ENCODE measurements around the gene EYS. TPM values are rescaled to one million over a fixed set of nuclear protein-coding genes. Genes with fewer than 3 reads are reported as not detected.

The EYS gene
- polyA plus RNA-seq, 2 of the 4 experiments (the other 2 are of a cell fraction) = 0.03 to 0.06 TPM

DNA sequence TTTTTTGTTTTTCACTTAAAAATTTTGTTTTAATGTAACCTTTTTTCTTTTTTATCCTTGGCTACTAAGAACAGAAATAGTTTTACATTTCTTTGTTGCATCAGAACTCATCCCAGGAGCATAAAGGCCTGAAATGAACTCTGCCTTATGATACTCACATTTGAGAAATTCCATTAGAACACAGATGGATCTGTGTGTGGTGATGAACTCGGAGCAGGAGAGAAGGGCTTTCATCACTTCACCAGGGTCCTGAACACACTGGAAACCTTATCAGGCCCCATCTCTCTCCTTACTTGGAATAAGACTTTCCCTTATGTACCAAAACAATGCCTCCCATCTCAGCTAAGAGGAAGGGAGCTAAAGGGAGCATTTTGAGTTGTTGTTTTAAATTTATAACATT, 1932.1 kb downstream of the EYS start:
- ATAC-seq = no peak
- H3K4me3 ChIP-seq = no peak overlapping the region
- H3K4me1 ChIP-seq = no peaks in the 10 kb centered on the region
- H3K27ac ChIP-seq = no peak overlapping the region
- FAIRE-seq = no peak
- H3K4me2 ChIP-seq = no peak overlapping the region
- no peak for TF ChIP-seq NFE2L2 (conservative IDR thresholded peaks at IDR 0.05; ENCODE audit: low read length)
- no peak for TF ChIP-seq POLR2AphosphoS2 (conservative IDR thresholded peaks at IDR 0.05; ENCODE audit: low read length)
- TF ChIP-seq ZNF302 (CRISPR knock-in tag; IDR thresholded peaks at IDR 0.05) = no peak
- TF ChIP-seq, protein P1, sequence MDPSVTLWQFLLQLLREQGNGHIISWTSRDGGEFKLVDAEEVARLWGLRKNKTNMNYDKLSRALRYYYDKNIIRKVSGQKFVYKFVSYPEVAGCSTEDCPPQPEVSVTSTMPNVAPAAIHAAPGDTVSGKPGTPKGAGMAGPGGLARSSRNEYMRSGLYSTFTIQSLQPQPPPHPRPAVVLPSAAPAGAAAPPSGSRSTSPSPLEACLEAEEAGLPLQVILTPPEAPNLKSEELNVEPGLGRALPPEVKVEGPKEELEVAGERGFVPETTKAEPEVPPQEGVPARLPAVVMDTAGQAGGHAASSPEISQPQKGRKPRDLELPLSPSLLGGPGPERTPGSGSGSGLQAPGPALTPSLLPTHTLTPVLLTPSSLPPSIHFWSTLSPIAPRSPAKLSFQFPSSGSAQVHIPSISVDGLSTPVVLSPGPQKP (IDR thresholded peaks at IDR 0.05; ENCODE audit: low read depth, low read length) = no peak
- no peak for TF ChIP-seq NR3C1 (IDR thresholded peaks at IDR 0.05)
- TF ChIP-seq, protein P2, sequence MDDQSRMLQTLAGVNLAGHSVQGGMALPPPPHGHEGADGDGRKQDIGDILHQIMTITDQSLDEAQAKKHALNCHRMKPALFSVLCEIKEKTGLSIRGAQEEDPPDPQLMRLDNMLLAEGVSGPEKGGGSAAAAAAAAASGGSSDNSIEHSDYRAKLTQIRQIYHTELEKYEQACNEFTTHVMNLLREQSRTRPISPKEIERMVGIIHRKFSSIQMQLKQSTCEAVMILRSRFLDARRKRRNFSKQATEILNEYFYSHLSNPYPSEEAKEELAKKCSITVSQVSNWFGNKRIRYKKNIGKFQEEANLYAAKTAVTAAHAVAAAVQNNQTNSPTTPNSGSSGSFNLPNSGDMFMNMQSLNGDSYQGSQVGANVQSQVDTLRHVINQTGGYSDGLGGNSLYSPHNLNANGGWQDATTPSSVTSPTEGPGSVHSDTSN (IDR thresholded peaks at IDR 0.05) = no peak
- TF ChIP-seq, protein P3, sequence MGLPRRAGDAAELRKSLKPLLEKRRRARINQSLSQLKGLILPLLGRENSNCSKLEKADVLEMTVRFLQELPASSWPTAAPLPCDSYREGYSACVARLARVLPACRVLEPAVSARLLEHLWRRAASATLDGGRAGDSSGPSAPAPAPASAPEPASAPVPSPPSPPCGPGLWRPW (IDR thresholded peaks at IDR 0.05) = no peak
- TF ChIP-seq, protein P4, sequence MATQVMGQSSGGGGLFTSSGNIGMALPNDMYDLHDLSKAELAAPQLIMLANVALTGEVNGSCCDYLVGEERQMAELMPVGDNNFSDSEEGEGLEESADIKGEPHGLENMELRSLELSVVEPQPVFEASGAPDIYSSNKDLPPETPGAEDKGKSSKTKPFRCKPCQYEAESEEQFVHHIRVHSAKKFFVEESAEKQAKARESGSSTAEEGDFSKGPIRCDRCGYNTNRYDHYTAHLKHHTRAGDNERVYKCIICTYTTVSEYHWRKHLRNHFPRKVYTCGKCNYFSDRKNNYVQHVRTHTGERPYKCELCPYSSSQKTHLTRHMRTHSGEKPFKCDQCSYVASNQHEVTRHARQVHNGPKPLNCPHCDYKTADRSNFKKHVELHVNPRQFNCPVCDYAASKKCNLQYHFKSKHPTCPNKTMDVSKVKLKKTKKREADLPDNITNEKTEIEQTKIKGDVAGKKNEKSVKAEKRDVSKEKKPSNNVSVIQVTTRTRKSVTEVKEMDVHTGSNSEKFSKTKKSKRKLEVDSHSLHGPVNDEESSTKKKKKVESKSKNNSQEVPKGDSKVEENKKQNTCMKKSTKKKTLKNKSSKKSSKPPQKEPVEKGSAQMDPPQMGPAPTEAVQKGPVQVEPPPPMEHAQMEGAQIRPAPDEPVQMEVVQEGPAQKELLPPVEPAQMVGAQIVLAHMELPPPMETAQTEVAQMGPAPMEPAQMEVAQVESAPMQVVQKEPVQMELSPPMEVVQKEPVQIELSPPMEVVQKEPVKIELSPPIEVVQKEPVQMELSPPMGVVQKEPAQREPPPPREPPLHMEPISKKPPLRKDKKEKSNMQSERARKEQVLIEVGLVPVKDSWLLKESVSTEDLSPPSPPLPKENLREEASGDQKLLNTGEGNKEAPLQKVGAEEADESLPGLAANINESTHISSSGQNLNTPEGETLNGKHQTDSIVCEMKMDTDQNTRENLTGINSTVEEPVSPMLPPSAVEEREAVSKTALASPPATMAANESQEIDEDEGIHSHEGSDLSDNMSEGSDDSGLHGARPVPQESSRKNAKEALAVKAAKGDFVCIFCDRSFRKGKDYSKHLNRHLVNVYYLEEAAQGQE (IDR thresholded peaks at IDR 0.05) = no peak
- TF ChIP-seq ZC3H11A (IDR thresholded peaks at IDR 0.05) = no peak
- no peak for TF ChIP-seq HEYL (CRISPR knock-in tag; IDR thresholded peaks at IDR 0.05)
- no peak for TF ChIP-seq GATA3 (IDR thresholded peaks at IDR 0.05; ENCODE audit: borderline replicate concordance)
- no peak for TF ChIP-seq RFX5 (IDR thresholded peaks at IDR 0.05)
- TF ChIP-seq, protein P5, sequence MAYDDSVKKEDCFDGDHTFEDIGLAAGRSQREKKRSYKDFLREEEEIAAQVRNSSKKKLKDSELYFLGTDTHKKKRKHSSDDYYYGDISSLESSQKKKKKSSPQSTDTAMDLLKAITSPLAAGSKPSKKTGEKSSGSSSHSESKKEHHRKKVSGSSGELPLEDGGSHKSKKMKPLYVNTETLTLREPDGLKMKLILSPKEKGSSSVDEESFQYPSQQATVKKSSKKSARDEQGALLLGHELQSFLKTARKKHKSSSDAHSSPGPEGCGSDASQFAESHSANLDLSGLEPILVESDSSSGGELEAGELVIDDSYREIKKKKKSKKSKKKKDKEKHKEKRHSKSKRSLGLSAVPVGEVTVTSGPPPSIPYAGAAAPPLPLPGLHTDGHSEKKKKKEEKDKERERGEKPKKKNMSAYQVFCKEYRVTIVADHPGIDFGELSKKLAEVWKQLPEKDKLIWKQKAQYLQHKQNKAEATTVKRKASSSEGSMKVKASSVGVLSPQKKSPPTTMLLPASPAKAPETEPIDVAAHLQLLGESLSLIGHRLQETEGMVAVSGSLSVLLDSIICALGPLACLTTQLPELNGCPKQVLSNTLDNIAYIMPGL (CRISPR knock-in tag; IDR thresholded peaks at IDR 0.05; ENCODE audit: borderline replicate concordance) = no peak
- no peaks in the 10 kb centered on the region for H3K9me3 ChIP-seq
- DNase-seq (ENCODE audit: low read depth in 1 of 2, low spot score in 1 of 2) = no peak
- WGBS (ENCODE audit: missing lambda C conversion rate) = 78% methylated on average over 1 of the region's 1 CpG
- CTCF ChIA-PET = no interaction called here
- POLR2A ChIA-PET = no interaction called here

DNA sequence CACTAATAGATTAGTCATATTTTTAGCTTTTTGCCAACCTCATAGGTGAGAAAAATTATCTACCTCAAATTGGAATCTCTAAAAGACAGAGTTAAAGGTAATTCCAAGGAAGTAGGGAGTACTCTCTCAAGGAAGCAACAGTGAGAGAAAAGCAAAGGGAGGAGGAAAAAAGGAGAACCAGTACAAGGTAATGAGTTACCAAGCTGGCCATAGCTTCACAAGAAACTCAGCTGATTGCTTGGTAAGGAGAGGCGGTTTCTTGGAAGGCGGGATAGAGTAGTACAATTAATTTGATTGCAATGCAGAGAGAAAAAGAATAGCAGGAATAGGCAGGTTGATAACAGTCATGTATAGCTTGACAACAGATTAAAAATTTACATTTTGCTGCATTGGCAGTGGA, 1933.8 kb downstream of the EYS start:
- POLR2A ChIA-PET = no interaction called here
- CTCF ChIA-PET = no interaction called here
- no peaks in the 10 kb centered on the region for H3K9me3 ChIP-seq
- 94% methylated on average over 2 of the region's 2 CpGs for WGBS (ENCODE audit: missing lambda C conversion rate)
- no peak overlapping the region for H3K27ac ChIP-seq
- FAIRE-seq (no peak), DNase-seq (ENCODE audit: low read depth in 1 of 2, low spot score in 1 of 2) (no peak), ATAC-seq (no peak)
- H3K4me3 ChIP-seq = no peak overlapping the region
- no peak for TF ChIP-seq ZC3H11A (IDR thresholded peaks at IDR 0.05)
- no peak for TF ChIP-seq MYC (IDR thresholded peaks at IDR 0.05; ENCODE audit: borderline replicate concordance, low read length)
- TF ChIP-seq RCOR1 (IDR thresholded peaks at IDR 0.05; ENCODE audit: low read depth, low read length) = no peak
- TF ChIP-seq, protein P1 (IDR thresholded peaks at IDR 0.05; ENCODE audit: low read depth, low read length) = no peak
- no peak for TF ChIP-seq TFCP2L1 (CRISPR knock-in tag; IDR thresholded peaks at IDR 0.05)
- TF ChIP-seq GATA3 (IDR thresholded peaks at IDR 0.05; ENCODE audit: borderline replicate concordance) = no peak
- TF ChIP-seq, protein P6, sequence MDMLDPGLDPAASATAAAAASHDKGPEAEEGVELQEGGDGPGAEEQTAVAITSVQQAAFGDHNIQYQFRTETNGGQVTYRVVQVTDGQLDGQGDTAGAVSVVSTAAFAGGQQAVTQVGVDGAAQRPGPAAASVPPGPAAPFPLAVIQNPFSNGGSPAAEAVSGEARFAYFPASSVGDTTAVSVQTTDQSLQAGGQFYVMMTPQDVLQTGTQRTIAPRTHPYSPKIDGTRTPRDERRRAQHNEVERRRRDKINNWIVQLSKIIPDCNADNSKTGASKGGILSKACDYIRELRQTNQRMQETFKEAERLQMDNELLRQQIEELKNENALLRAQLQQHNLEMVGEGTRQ (IDR thresholded peaks at IDR 0.05) = no peak
- TF ChIP-seq, protein P7, sequence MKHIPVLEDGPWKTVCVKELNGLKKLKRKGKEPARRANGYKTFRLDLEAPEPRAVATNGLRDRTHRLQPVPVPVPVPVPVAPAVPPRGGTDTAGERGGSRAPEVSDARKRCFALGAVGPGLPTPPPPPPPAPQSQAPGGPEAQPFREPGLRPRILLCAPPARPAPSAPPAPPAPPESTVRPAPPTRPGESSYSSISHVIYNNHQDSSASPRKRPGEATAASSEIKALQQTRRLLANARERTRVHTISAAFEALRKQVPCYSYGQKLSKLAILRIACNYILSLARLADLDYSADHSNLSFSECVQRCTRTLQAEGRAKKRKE (CRISPR knock-in tag; IDR thresholded peaks at IDR 0.05; ENCODE audit: low read depth) = no peak
- no peak for TF ChIP-seq SMC3 (IDR thresholded peaks at IDR 0.05)
- TF ChIP-seq, protein P2 (IDR thresholded peaks at IDR 0.05) = no peak
- no peaks in the 10 kb centered on the region for H3K4me1 ChIP-seq
- H3K4me2 ChIP-seq = no peak overlapping the region

All from A549 (cell line).